ENCODE measurements around the gene KRT82.

KRT82 gene

GRCh38 chr12:52387859-52388258 lies 18.3 kb downstream of the KRT82 start:
- TF ChIP-seq SIN3A (IDR thresholded peaks at IDR 0.05; ENCODE audit: borderline replicate concordance, insufficient read depth, low read length): no peak
- no peak for TF ChIP-seq REST (IDR thresholded peaks at IDR 0.05; ENCODE audit: insufficient read depth in 1 of 2, low read depth in 2 of 2, low read length in 2 of 2)

DNA sequence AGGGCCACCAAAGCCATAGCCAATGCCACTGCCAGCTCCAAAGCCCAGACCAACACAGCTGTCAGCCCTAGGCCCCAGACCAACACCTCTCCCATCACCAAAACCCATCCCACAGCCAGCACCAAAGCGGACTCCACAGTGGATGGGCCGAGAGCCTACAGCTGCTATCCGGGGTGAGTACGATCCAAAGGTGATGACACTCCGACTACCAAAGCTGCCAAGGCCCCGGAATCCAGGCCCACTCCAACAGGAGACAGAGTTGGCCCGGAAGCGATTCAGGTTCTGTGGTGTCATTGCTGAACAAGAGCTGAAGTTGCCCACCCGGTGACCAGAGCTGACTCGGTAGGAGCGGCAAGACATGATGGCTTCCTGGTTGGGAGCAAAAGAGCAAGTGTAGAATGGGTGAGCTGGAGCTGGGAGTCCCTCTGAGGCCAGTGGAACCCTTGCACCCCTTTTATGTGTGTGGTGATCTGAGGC lies 20.9 kb downstream of the KRT82 start, which contains the start of gene KRT84:
KRT84 (minus strand) TSS at position 427 of the 477 bp plus-strand sequence; CDS start at position 360, 67 bp downstream.
- TF ChIP-seq SIN3A (IDR thresholded peaks at IDR 0.05; ENCODE audit: borderline replicate concordance, insufficient read depth, low read length): no peak
- no peak for TF ChIP-seq POLR2AphosphoS5 (IDR thresholded peaks at IDR 0.05; ENCODE audit: low read depth, low read length)
- TF ChIP-seq REST (IDR thresholded peaks at IDR 0.05; ENCODE audit: insufficient read depth in 1 of 2, low read depth in 2 of 2, low read length in 2 of 2): no peak
- no peak for TF ChIP-seq FOXP2 (optimal IDR thresholded peaks at IDR 0.05; ENCODE audit: borderline replicate concordance, extremely low read depth, extremely low read length, insufficient read depth)
- no peak for TF ChIP-seq TAF1 (IDR thresholded peaks at IDR 0.05; ENCODE audit: borderline replicate concordance, insufficient read depth, low read length)

GRCh38 chr12:52383331-52383730 lies 22.8 kb downstream of the KRT82 start:
- no peak for TF ChIP-seq SIN3A (IDR thresholded peaks at IDR 0.05; ENCODE audit: borderline replicate concordance, insufficient read depth, low read length)
- TF ChIP-seq FOXP2 (optimal IDR thresholded peaks at IDR 0.05; ENCODE audit: borderline replicate concordance, extremely low read depth, extremely low read length, insufficient read depth): no peak
- no peak for TF ChIP-seq REST (IDR thresholded peaks at IDR 0.05; ENCODE audit: insufficient read depth in 1 of 2, low read depth in 2 of 2, low read length in 2 of 2)
- no peak for TF ChIP-seq TAF1 (IDR thresholded peaks at IDR 0.05; ENCODE audit: borderline replicate concordance, insufficient read depth, low read length)
- no peak for TF ChIP-seq POLR2AphosphoS5 (IDR thresholded peaks at IDR 0.05; ENCODE audit: low read depth, low read length)

- TF ChIP-seq POLR2AphosphoS5 (IDR thresholded peaks at IDR 0.05; ENCODE audit: low read depth, low read length) (no peak), REST (IDR thresholded peaks at IDR 0.05; ENCODE audit: insufficient read depth in 1 of 2, low read depth in 2 of 2, low read length in 2 of 2) (no peak), FOXP2 (optimal IDR thresholded peaks at IDR 0.05; ENCODE audit: borderline replicate concordance, extremely low read depth, extremely low read length, insufficient read depth) (no peak), SIN3A (IDR thresholded peaks at IDR 0.05; ENCODE audit: borderline replicate concordance, insufficient read depth, low read length) (no peak), TAF1 (IDR thresholded peaks at IDR 0.05; ENCODE audit: borderline replicate concordance, insufficient read depth, low read length) (no peak)
These were observed 23.3 kb downstream of the KRT82 start for GRCh38 chr12:52382854-52383253.

GRCh38 chr12:52381206-52381605 lies 24.9 kb downstream of the KRT82 start:
- TF ChIP-seq SIN3A (IDR thresholded peaks at IDR 0.05; ENCODE audit: borderline replicate concordance, insufficient read depth, low read length) (no peak), FOXP2 (optimal IDR thresholded peaks at IDR 0.05; ENCODE audit: borderline replicate concordance, extremely low read depth, extremely low read length, insufficient read depth) (no peak), POLR2AphosphoS5 (IDR thresholded peaks at IDR 0.05; ENCODE audit: low read depth, low read length) (no peak), REST (IDR thresholded peaks at IDR 0.05; ENCODE audit: insufficient read depth in 1 of 2, low read depth in 2 of 2, low read length in 2 of 2) (no peak), TAF1 (IDR thresholded peaks at IDR 0.05; ENCODE audit: borderline replicate concordance, insufficient read depth, low read length) (no peak)
